Vagina (tissue), 2 donors: ENCODE results near the gene ISCU. TPM values are rescaled to one million over a fixed set of nuclear protein-coding genes. Genes with fewer than 3 reads are reported as not detected.

Experiments
- DNase-seq, 2 donors: peaks; one replicate each; pipeline ENCODE4 v3.0.0-alpha.2; 2017; ENCODE audit errors: extremely low spot score in 2 of 2
- H3K27ac ChIP-seq: fragments of 200-600 bp; sonication (generic); one replicate; pipeline ENCODE4 v1.5.1; 2019
- H3K27me3 ChIP-seq: fragments of 200-600 bp; sonication (generic); one replicate; pipeline ENCODE4 v1.5.1; 2019
- H3K36me3 ChIP-seq, 2 donors: fragments of 200-600 bp; sonication (generic); one replicate each; pipeline ENCODE4 v1.5.1; 2017 to 2019
- H3K4me1 ChIP-seq: fragments of 200-600 bp; sonication (generic); one replicate; pipeline ENCODE4 v1.5.1; 2019
- H3K4me3 ChIP-seq, 2 donors: fragments of 200-600 bp; sonication (generic); 1 replicate in 1 of 2; 2 replicates in 1 of 2; pipeline ENCODE4 v1.5.1; 2016 to 2019
- H3K9me3 ChIP-seq: fragments of 200-600 bp; sonication (generic); one replicate; pipeline ENCODE4 v1.5.1; 2019
- POLR2A ChIP-seq, 2 donors: fragments of 450-650 bp; IDR thresholded peaks; one replicate each; pipeline ENCODE4 v1.6.1; 2017; ENCODE audit warnings: antibody characterized with exemption in 2 of 2, mild to moderate bottlenecking in 2 of 2, moderate library complexity in 2 of 2
- POLR2AphosphoS5 ChIP-seq, 2 donors: sonication (generic); formaldehyde crosslinking; IDR thresholded peaks; one replicate each; pipeline ENCODE4 v1.9.0; 2017; ENCODE audit warnings: antibody characterized with exemption in 2 of 2, mild to moderate bottlenecking in 2 of 2, low read depth in 1 of 2; ENCODE audit not compliant: insufficient read depth in 1 of 2
- intact Hi-C: fragments of 100-400 bp; cut with DNase I; formaldehyde crosslinking; loops from one replicate; pipeline ENCODE4 v1.15.1; 2023
- total RNA-seq: library from RNA; depleted of rRNA; stranded (reverse); fragments of >200 nt; gene quantifications from one replicate; pipeline ENCODE4 v1.2.3, GENCODE V29; 2016
- TF ChIP-seq, protein P1 (sequence below), 3 experiments: fragments of 450-650 bp in 2 of 3; fragments of 200-600 bp in 1 of 3; sonication (generic) in 1 of 3; IDR thresholded peaks; one replicate each; pipeline ENCODE4 v1.5.1; 2017 to 2019; ENCODE audit warnings: antibody characterized with exemption in 3 of 3, mild to moderate bottlenecking in 2 of 3, moderate library complexity in 2 of 3

The ISCU gene
- total RNA-seq, 1 donor from 2014 or later, result 167 TPM

DNA sequence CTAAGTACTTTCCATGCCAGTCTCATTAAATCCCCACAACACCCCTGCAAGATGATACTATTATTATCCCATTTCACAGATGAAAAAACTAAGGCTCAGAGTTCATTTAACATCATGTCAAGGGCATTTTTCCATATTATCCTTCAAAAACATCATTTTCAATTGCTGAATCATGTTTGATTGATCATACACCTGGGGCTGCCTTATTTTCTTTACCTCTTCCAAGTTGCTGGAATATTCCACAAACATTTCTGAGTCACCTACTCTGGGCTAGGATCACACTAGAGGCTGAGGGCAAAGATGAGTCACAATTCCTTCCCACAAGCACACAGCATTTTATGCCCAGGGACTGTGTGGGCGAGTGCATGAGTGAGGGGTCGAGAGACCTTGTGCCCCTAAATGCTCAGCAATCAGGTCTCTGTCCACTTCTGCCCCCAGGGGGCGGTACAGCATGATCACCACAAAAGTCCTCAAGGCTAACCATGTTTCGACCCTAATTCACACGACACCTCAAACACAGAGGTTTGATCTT is 49.6 kb downstream of the ISCU start:
- DNase-seq, result no peak
- no peaks in the 10 kb centered on the region for H3K4me1 ChIP-seq
- H3K9me3 ChIP-seq, result no peaks in the 10 kb centered on the region
- no peak overlapping the region for H3K27ac ChIP-seq
- intact Hi-C loops, result no loop called here
- H3K27me3 ChIP-seq, result no peaks in the 10 kb centered on the region
- H3K4me3 ChIP-seq, result no peak overlapping the region
- TF ChIP-seq, protein P1, sequence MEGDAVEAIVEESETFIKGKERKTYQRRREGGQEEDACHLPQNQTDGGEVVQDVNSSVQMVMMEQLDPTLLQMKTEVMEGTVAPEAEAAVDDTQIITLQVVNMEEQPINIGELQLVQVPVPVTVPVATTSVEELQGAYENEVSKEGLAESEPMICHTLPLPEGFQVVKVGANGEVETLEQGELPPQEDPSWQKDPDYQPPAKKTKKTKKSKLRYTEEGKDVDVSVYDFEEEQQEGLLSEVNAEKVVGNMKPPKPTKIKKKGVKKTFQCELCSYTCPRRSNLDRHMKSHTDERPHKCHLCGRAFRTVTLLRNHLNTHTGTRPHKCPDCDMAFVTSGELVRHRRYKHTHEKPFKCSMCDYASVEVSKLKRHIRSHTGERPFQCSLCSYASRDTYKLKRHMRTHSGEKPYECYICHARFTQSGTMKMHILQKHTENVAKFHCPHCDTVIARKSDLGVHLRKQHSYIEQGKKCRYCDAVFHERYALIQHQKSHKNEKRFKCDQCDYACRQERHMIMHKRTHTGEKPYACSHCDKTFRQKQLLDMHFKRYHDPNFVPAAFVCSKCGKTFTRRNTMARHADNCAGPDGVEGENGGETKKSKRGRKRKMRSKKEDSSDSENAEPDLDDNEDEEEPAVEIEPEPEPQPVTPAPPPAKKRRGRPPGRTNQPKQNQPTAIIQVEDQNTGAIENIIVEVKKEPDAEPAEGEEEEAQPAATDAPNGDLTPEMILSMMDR (IDR thresholded peaks at IDR 0.05), result no peak
- TF ChIP-seq POLR2AphosphoS5 (IDR thresholded peaks at IDR 0.05; ENCODE audit: insufficient read depth in 1 of 2, low read depth in 1 of 2) (no peak), POLR2A (IDR thresholded peaks at IDR 0.05) (no peak)
- H3K36me3 ChIP-seq, result no peaks in the 10 kb centered on the region

DNA sequence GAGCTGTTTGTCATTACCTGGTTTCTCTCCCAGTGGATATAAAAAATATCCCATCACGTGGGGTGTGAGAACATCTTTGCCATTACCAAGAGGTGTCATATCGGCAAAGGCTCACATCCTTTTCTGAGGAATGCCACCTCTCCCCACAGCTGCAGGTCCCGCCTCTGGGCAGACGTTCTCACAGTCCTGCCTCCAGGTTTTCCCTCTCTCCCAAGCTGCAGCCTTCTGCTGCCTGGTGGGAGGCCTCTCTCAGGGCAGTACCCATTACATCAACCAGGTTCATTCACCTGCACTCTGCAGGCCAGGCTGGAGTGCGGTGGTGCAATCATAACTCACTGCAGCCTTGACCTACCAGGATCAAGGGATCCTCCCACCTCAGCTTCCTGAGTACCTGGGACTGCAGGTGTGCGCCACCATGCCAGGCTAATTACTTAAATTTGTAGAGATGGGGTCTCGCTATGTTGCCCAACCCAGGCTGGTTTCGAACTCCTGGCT is 50.4 kb downstream of the ISCU start:
- TF ChIP-seq POLR2AphosphoS5 (IDR thresholded peaks at IDR 0.05; ENCODE audit: insufficient read depth in 1 of 2, low read depth in 1 of 2), result no peak
- no peak for TF ChIP-seq POLR2A (IDR thresholded peaks at IDR 0.05)
- TF ChIP-seq, protein P1 (IDR thresholded peaks at IDR 0.05), result no peak
- no peaks in the 10 kb centered on the region for H3K27me3 ChIP-seq
- no peaks in the 10 kb centered on the region for H3K9me3 ChIP-seq
- H3K4me1 ChIP-seq, result peaks cover under 1% of the 10 kb centered on the region
- intact Hi-C loops, result no loop called here
- no peak for DNase-seq
- H3K36me3 ChIP-seq, result no peaks in the 10 kb centered on the region
- H3K4me3 ChIP-seq, result no peak overlapping the region
- no peak overlapping the region for H3K27ac ChIP-seq

DNA sequence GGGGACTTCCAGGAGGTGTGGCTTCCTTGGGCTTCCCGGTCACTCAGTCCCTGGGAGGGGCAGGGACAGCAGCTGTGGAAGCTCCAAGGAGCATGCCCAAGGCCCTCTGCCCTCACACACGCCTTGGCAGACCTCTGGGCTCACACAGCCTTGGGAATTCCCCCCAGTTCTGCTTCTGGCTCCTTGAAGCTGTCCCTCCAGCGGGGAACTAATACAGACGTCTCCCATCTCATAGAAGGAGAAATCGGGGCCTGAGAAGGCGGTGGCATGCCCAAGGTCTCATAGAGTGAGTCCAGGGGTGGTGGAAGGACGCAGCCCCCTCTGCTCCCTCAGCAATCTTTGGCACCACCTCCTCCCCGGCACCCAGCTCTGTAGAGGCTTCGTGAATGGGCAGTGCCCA is 51.2 kb downstream of the ISCU start:
- Histone ChIP-seq H3K27me3 (no peaks in the 10 kb centered on the region), H3K9me3 (no peaks in the 10 kb centered on the region), H3K4me3 (no peak overlapping the region), H3K27ac (no peak overlapping the region), H3K4me1 (peaks cover 8% of the 10 kb centered on the region), H3K36me3 (no peaks in the 10 kb centered on the region)
- intact Hi-C loops, result no loop called here
- no peak for DNase-seq
- TF ChIP-seq POLR2A (IDR thresholded peaks at IDR 0.05) (no peak), POLR2AphosphoS5 (IDR thresholded peaks at IDR 0.05; ENCODE audit: insufficient read depth in 1 of 2, low read depth in 1 of 2) (no peak)
- TF ChIP-seq, protein P1 (IDR thresholded peaks at IDR 0.05), result no peak

DNA sequence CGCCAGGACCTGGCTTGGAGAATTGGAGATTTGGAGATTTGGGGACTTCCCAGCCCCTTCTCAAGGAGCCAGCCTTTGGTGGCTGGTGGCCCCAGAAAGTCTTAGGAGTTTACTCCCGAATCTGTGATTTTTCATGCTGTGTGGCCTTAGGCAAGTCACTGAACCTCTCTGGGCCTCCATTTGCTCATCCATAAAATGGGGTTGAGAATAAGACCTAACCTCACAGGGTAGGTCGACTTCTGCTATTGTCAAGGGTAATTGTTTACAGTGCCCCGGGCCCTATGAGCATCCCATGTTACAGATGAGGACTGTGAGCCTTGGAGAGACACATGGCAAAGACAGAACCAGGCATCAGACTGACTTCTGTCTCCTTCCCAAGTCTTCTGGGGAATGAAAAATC is 51.6 kb downstream of the ISCU start:
- TF ChIP-seq POLR2AphosphoS5 (IDR thresholded peaks at IDR 0.05; ENCODE audit: insufficient read depth in 1 of 2, low read depth in 1 of 2) (no peak), POLR2A (IDR thresholded peaks at IDR 0.05) (no peak)
- TF ChIP-seq, protein P1 (IDR thresholded peaks at IDR 0.05), result no peak
- no peak overlapping the region for H3K4me3 ChIP-seq
- no peaks in the 10 kb centered on the region for H3K36me3 ChIP-seq
- intact Hi-C loops, result no loop called here
- DNase-seq, result no peak
- no peak overlapping the region for H3K27ac ChIP-seq
- peaks cover 10% of the 10 kb centered on the region for H3K4me1 ChIP-seq
- H3K27me3 ChIP-seq, result no peaks in the 10 kb centered on the region
- H3K9me3 ChIP-seq, result no peaks in the 10 kb centered on the region

DNA sequence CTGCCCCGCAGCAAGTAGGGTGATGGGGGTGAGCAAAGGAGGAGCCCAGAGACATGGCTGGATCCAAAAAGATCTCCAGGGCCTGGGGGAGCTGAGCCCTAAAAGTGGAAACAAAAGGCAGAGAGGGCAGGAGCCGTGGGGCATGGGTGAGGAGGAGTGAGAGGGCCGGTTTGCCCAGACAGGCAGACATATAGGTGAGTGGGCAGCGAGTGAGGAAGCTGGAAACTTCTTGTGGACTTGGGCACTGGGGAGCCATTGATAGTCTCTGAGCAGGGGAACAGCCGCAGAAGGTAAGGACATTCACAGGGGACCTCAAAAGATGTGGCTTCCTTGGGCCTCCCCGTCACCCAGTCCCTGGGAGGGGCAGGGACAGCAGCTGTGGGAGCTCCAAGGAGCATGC is 52.2 kb downstream of the ISCU start:
- Histone ChIP-seq H3K4me1 (peaks cover 10% of the 10 kb centered on the region), H3K27ac (no peak overlapping the region), H3K4me3 (no peak overlapping the region), H3K36me3 (no peaks in the 10 kb centered on the region), H3K9me3 (no peaks in the 10 kb centered on the region), H3K27me3 (no peaks in the 10 kb centered on the region)
- intact Hi-C loops, result no loop called here
- no peak for DNase-seq
- TF ChIP-seq, protein P1 (IDR thresholded peaks at IDR 0.05), result no peak
- TF ChIP-seq POLR2A (IDR thresholded peaks at IDR 0.05) (no peak), POLR2AphosphoS5 (IDR thresholded peaks at IDR 0.05; ENCODE audit: insufficient read depth in 1 of 2, low read depth in 1 of 2) (no peak)
